ENCODE results near the gene CFAP47. TPM values are rescaled to one million over a fixed set of nuclear protein-coding genes. Genes with fewer than 3 reads are reported as not detected.
"Not testable (repeated sequence)": the region's sequence is repeated elsewhere in the genome, so short reads cannot be mapped to it uniquely, and the experiment has no call there.

The CFAP47 gene
- total RNA-seq, 4 donors from 2014 or later, result 0.14 TPM; not detected in 3

GRCh38 chrX:36007207-36007606 lies 87.7 kb downstream of the CFAP47 start:
- TF ChIP-seq CTCF (IDR thresholded peaks at IDR 0.05), result no peak
- no peak for TF ChIP-seq POLR2AphosphoS5 (IDR thresholded peaks at IDR 0.05)
- no peak for TF ChIP-seq POLR2A (IDR thresholded peaks at IDR 0.05)
- no peak for TF ChIP-seq EP300 (IDR thresholded peaks at IDR 0.05; ENCODE audit: low read depth)
- intact Hi-C loops (cut with DNase I; ENCODE audit: low total_unique reads), result no loop called here
- Histone ChIP-seq H3K27ac (no peak overlapping the region), H3K36me3 (no peaks in the 10 kb centered on the region), H3K9me3 (no peaks in the 10 kb centered on the region), H3K27me3 (no peaks in the 10 kb centered on the region), H3K4me3 (no peak overlapping the region), H3K4me1 (no peaks in the 10 kb centered on the region)
- DNase-seq, result no peak
- WGBS, 2 donors (ENCODE audit: low coverage in 1 of 2), result 46 to 53% methylated on average over 2 to 5 of the region's 5 CpGs
- in situ Hi-C loops (cut with MboI; ENCODE audit: low pct_ligation_motif_present in 1 of 4, low pct_unique_long_range_greater_than_20kb in 1 of 4, low sequenced_read_pairs in 3 of 4), result no loop called here

- no peaks in the 10 kb centered on the region for H3K27me3 ChIP-seq
- intact Hi-C loops (cut with DNase I; ENCODE audit: low total_unique reads), result no loop called here
- peaks cover 0 to 2% (median 0%) of the 10 kb centered on the region in 4 donors for H3K4me1 ChIP-seq
- TF ChIP-seq EP300 (IDR thresholded peaks at IDR 0.05; ENCODE audit: low read depth) (no peak), POLR2A (IDR thresholded peaks at IDR 0.05) (no peak), CTCF (IDR thresholded peaks at IDR 0.05) (no peak), POLR2AphosphoS5 (IDR thresholded peaks at IDR 0.05) (no peak)
- H3K36me3 ChIP-seq, result no peaks in the 10 kb centered on the region
- no peak overlapping the region for H3K4me3 ChIP-seq
- in situ Hi-C loops (cut with MboI; ENCODE audit: low pct_ligation_motif_present in 1 of 4, low pct_unique_long_range_greater_than_20kb in 1 of 4, low sequenced_read_pairs in 3 of 4), result no loop called here
- H3K27ac ChIP-seq, result peak overlapping the region in 1 of 4 donors; percentile 21
- H3K9me3 ChIP-seq, result no peaks in the 10 kb centered on the region
- DNase-seq, result peak; percentile 15
- WGBS, 2 donors (ENCODE audit: low coverage in 1 of 2), result 38% methylated on average over 7 of the region's 7 CpGs; no CpG with 5 or more reads in 1 of the 2 donors
Measured at GRCh38 chrX:36019125-36019524, 99.6 kb downstream of the CFAP47 start.

GRCh38 chrX:36035550-36035949 lies 116.0 kb downstream of the CFAP47 start:
- in situ Hi-C loops (cut with MboI; ENCODE audit: low pct_ligation_motif_present in 1 of 4, low pct_unique_long_range_greater_than_20kb in 1 of 4, low sequenced_read_pairs in 3 of 4) (no loop called here), intact Hi-C loops (cut with DNase I; ENCODE audit: low total_unique reads) (no loop called here)
- no peak overlapping the region for H3K27ac ChIP-seq
- H3K4me3 ChIP-seq, result no peak overlapping the region
- DNase-seq, result no peak
- no peaks in the 10 kb centered on the region for H3K36me3 ChIP-seq
- H3K4me1 ChIP-seq, result no peaks in the 10 kb centered on the region
- TF ChIP-seq POLR2A (IDR thresholded peaks at IDR 0.05) (no peak), EP300 (IDR thresholded peaks at IDR 0.05; ENCODE audit: low read depth) (no peak), POLR2AphosphoS5 (IDR thresholded peaks at IDR 0.05) (no peak), CTCF (IDR thresholded peaks at IDR 0.05) (no peak)
- H3K27me3 ChIP-seq, result no peaks in the 10 kb centered on the region
- 71 to 77% methylated on average over 2 of the region's 2 CpGs for WGBS, 2 donors (ENCODE audit: low coverage in 1 of 2)
- H3K9me3 ChIP-seq, result no peaks in the 10 kb centered on the region

- Histone ChIP-seq H3K36me3 (no peaks in the 10 kb centered on the region), H3K9me3 (no peaks in the 10 kb centered on the region), H3K27ac (no peak overlapping the region), H3K4me3 (no peak overlapping the region), H3K4me1 (no peaks in the 10 kb centered on the region), H3K27me3 (no peaks in the 10 kb centered on the region)
- 60 to 73% methylated on average over 3 of the region's 3 CpGs for WGBS, 2 donors (ENCODE audit: low coverage in 1 of 2)
- no peak for DNase-seq
- no peak for TF ChIP-seq EP300 (IDR thresholded peaks at IDR 0.05; ENCODE audit: low read depth)
- intact Hi-C loops (cut with DNase I; ENCODE audit: low total_unique reads) (no loop called here), in situ Hi-C loops (cut with MboI; ENCODE audit: low pct_ligation_motif_present in 1 of 4, low pct_unique_long_range_greater_than_20kb in 1 of 4, low sequenced_read_pairs in 3 of 4) (no loop called here)
Measured at GRCh38 chrX:36062778-36063177, 143.2 kb downstream of the CFAP47 start.

GRCh38 chrX:36071061-36071460 lies 151.5 kb downstream of the CFAP47 start:
- no peak overlapping the region for H3K4me3 ChIP-seq
- DNase-seq, result no peak
- H3K9me3 ChIP-seq, result no peaks in the 10 kb centered on the region
- intact Hi-C loops (cut with DNase I; ENCODE audit: low total_unique reads), result no loop called here
- no peaks in the 10 kb centered on the region for H3K4me1 ChIP-seq
- no peak for TF ChIP-seq EP300 (IDR thresholded peaks at IDR 0.05; ENCODE audit: low read depth)
- in situ Hi-C loops (cut with MboI; ENCODE audit: low pct_ligation_motif_present in 1 of 4, low pct_unique_long_range_greater_than_20kb in 1 of 4, low sequenced_read_pairs in 3 of 4), result no loop called here
- no peaks in the 10 kb centered on the region for H3K36me3 ChIP-seq
- no peak overlapping the region for H3K27ac ChIP-seq
- no peaks in the 10 kb centered on the region for H3K27me3 ChIP-seq
- 52% methylated on average over 2 of the region's 2 CpGs; no CpG with 5 or more reads in 1 of the 2 donors for WGBS, 2 donors (ENCODE audit: low coverage in 1 of 2)

- intact Hi-C loops (cut with DNase I; ENCODE audit: low total_unique reads); H3K4me1 ChIP-seq; H3K27me3 ChIP-seq; H3K27ac ChIP-seq; H3K9me3 ChIP-seq; in situ Hi-C loops (cut with MboI; ENCODE audit: low pct_ligation_motif_present in 1 of 4, low pct_unique_long_range_greater_than_20kb in 1 of 4, low sequenced_read_pairs in 3 of 4); H3K4me3 ChIP-seq; H3K36me3 ChIP-seq; DNase-seq: not testable (repeated sequence)
- 83 to 95% methylated on average over 4 to 5 of the region's 5 CpGs for WGBS, 2 donors (ENCODE audit: low coverage in 1 of 2)
Measured at GRCh38 chrX:36075009-36075408, 155.5 kb downstream of the CFAP47 start.
